ENCODE results near the gene MUC6.

DNA sequence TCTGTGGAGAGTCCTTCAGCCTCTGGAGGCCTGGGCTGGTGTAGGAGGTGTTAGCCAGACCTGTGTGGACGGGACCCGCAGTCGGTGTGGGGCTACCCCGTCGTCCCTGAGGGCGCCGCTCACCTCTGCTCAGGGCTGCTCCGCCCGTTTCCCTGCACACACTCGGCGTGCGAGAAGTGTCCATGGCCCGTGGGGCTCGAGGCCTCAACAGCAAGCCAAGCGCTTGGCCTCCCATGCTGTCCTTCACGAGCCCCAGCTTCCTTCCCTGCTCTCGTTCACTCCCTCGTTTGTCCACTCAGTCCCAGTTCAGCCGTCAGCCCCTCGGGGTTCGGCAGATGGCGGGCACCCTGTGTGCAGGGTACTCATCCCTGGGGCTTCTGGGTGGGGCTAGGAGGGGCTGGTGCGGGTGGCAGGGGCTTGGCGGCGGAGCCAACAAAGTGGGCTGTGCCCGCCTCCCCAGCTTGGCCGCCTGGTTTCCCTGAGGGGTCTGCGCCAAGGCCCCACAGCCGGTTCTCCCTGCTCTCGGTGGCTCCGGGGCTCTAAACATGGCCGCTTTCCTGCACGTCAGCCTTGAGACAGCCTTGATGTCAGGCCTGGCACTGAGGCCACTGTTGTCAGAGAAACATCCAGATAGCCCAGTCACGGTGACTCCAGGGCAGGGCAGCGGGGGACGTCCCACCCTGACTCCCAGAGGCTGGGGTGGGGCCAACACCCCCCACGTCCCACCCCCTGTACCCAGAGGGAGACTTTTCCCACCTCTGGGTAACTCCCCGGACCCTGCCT lies 3.3 kb downstream of the MUC6 start:
- TF ChIP-seq GABPA (IDR thresholded peaks at IDR 0.05; ENCODE audit: low read depth): no peak
- no peak for TF ChIP-seq JUND (IDR thresholded peaks at IDR 0.05)
- no peak for TF ChIP-seq NFIC (IDR thresholded peaks at IDR 0.05; ENCODE audit: borderline replicate concordance)
- no peak for TF ChIP-seq CTCF (IDR thresholded peaks at IDR 0.05)
- no peak for TF ChIP-seq FOXJ3 (CRISPR knock-in tag; IDR thresholded peaks at IDR 0.05)
- no peak for TF ChIP-seq FOXM1 (IDR thresholded peaks at IDR 0.05; ENCODE audit: low read depth)
- TF ChIP-seq PBX3 (IDR thresholded peaks at IDR 0.05): no peak
- TF ChIP-seq, protein P1, sequence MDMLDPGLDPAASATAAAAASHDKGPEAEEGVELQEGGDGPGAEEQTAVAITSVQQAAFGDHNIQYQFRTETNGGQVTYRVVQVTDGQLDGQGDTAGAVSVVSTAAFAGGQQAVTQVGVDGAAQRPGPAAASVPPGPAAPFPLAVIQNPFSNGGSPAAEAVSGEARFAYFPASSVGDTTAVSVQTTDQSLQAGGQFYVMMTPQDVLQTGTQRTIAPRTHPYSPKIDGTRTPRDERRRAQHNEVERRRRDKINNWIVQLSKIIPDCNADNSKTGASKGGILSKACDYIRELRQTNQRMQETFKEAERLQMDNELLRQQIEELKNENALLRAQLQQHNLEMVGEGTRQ (IDR thresholded peaks at IDR 0.05; ENCODE audit: borderline replicate concordance, low read depth, low read length): no peak
- TF ChIP-seq FOSL2 (IDR thresholded peaks at IDR 0.05; ENCODE audit: borderline replicate concordance, low read depth): no peak
- no peak for TF ChIP-seq RAD21 (IDR thresholded peaks at IDR 0.05; ENCODE audit: low read length)
- TF ChIP-seq EZH2phosphoT487 (IDR thresholded peaks at IDR 0.05; ENCODE audit: borderline replicate concordance, low read depth): no peak
- no peak for TF ChIP-seq TAF1 (IDR thresholded peaks at IDR 0.05; ENCODE audit: borderline replicate concordance, low read depth, low read length)
- TF ChIP-seq EP300 (IDR thresholded peaks at IDR 0.05; ENCODE audit: borderline replicate concordance in 1 of 2, low read depth in 1 of 2, low read length in 1 of 2): no peak

All from SK-N-SH (cell line).